CD4-positive, CD25-positive, alpha-beta regulatory T cell (primary cell): ENCODE measurements around the gene ATAD2B. TPM values are rescaled to one million over a fixed set of nuclear protein-coding genes. Genes with fewer than 3 reads are reported as not detected.

Experiments used
- ATAC-seq, 2 donors: fragments of 150-1000 bp; cut with Tn5 transposase; one replicate each; pipeline ENCODE4 v1.10.0; 2021; ENCODE audit warnings: low read depth in 2 of 2, moderate number of reproducible peaks in 2 of 2, moderate library complexity in 1 of 2
- DNase-seq, 3 donors: peaks; one replicate each; pipeline versions ENCODE4 v3.0.0 to v3.0.0-alpha.2; 2012 to 2022; ENCODE audit warnings: mixed read lengths in 1 of 3
- H3K27ac ChIP-seq: one replicate; pipeline ENCODE4 v1.7.0; 2013; ENCODE audit warnings: mild to moderate bottlenecking, low read length; ENCODE audit not compliant: insufficient read depth, poor library complexity, severe bottlenecking
- H3K27me3 ChIP-seq: one replicate; pipeline ENCODE4 v1.7.0; 2013; ENCODE audit warnings: low read length; ENCODE audit not compliant: control insufficient read depth, insufficient read depth
- H3K36me3 ChIP-seq: one replicate; pipeline ENCODE4 v1.7.0; 2013; ENCODE audit warnings: mild to moderate bottlenecking, low read length, moderate library complexity; ENCODE audit not compliant: control insufficient read depth, insufficient read depth
- H3K4me1 ChIP-seq: 2 replicates; pipeline ENCODE4 v1.7.0; 2013; ENCODE audit warnings: mild to moderate bottlenecking, low read length; ENCODE audit not compliant: insufficient read depth, control insufficient read depth, poor library complexity, severe bottlenecking
- H3K4me3 ChIP-seq: one replicate; pipeline ENCODE4 v1.7.0; 2013; ENCODE audit warnings: low read depth, mild to moderate bottlenecking, low read length, moderate library complexity
- H3K9me3 ChIP-seq, 2 experiments: 1 replicate in 1 of 2; 2 replicates in 1 of 2; pipeline ENCODE4 v1.7.0; 2013; ENCODE audit warnings: low read length in 2 of 2, mild to moderate bottlenecking in 1 of 2, moderate library complexity in 1 of 2; ENCODE audit not compliant: control insufficient read depth in 2 of 2
- H3K27ac Mint-ChIP-seq, 3 donors: one replicate each; pipeline ENCODE4 v1.8.0; 2020 to 2022; ENCODE audit warnings: mild to moderate bottlenecking in 3 of 3, mixed read lengths in 3 of 3, moderate library complexity in 2 of 3
- H3K27me3 Mint-ChIP-seq: one replicate; pipeline ENCODE4 v1.8.0; 2022; ENCODE audit warnings: mild to moderate bottlenecking, mixed read lengths
- H3K36me3 Mint-ChIP-seq: one replicate; pipeline ENCODE4 v1.8.0; 2020; ENCODE audit warnings: mixed read lengths
- H3K4me1 Mint-ChIP-seq, 4 donors: one replicate each; pipeline ENCODE4 v1.8.0; 2020 to 2022; ENCODE audit warnings: mixed read lengths in 4 of 4, mild to moderate bottlenecking in 1 of 4
- H3K4me3 Mint-ChIP-seq, 4 donors: one replicate each; pipeline ENCODE4 v1.8.0; 2020 to 2022; ENCODE audit warnings: mild to moderate bottlenecking in 4 of 4, mixed read lengths in 4 of 4, moderate library complexity in 3 of 4
- H3K9me3 Mint-ChIP-seq, 7 donors: one replicate each; pipeline ENCODE4 v1.8.0; 2020 to 2022; ENCODE audit warnings: mixed read lengths in 7 of 7, mild to moderate bottlenecking in 3 of 7, moderate library complexity in 2 of 7
- polyA plus RNA-seq, 4 donors: library from polyadenylated mRNA; unstranded; fragments of 300-500 nt; fragmentation: Illumina TruSeq; gene quantifications; one replicate each; pipeline ENCODE4 v1.2.3, GENCODE V29; 2021
- total RNA-seq: library from RNA; stranded (reverse); gene quantifications from one replicate; pipeline ENCODE4 v1.2.3, GENCODE V29; 2022

The ATAD2B gene
- total and polyA plus RNA-seq, 5 donors from 2014 or later, result 4.0 to 53.2 (median 8.2) TPM

GRCh38 chr2:23703583-23704385, 223.1 kb downstream of the ATAD2B start:
- Mint-ChIP-seq H3K4me1 (no peaks in the 10 kb centered on the region), H3K27me3 (no peaks in the 10 kb centered on the region), H3K27ac (no peak overlapping the region), H3K4me3 (no peak overlapping the region), H3K36me3 (peaks cover 45% of the 10 kb centered on the region), H3K9me3 (no peaks in the 10 kb centered on the region)
- DNase-seq (no peak), ATAC-seq (peak in 1 of 2 donors; percentile 13)
- H3K36me3 ChIP-seq, result peaks cover 2% of the 10 kb centered on the region
- H3K27me3 ChIP-seq, result no peaks in the 10 kb centered on the region
- H3K4me1 ChIP-seq, result no peaks in the 10 kb centered on the region
- no peak overlapping the region for H3K27ac ChIP-seq
- no peaks in the 10 kb centered on the region for H3K9me3 ChIP-seq
- no peak overlapping the region for H3K4me3 ChIP-seq

- no peak for ATAC-seq
Observed at GRCh38 chr2:23703037-23703582, 223.8 kb downstream of the ATAD2B start.

DNA sequence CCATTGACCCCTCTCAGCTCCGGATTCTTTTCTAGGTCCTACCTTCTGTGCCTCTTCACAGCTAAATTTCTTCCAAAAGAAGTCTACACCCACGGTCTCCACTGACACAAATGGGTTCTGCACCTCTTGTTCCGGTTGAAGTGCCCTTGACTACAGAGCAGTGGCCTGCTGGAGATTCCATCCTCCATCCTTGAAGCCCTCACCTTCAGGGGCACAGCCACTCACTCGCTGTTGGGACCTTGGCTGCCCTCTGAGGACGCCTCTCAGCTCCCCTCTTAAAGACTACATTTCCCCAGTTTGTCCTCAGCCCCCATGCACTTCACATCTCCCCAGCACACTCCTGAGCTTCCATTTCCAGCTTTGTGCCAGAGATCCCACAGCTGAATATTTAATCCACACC, 226.3 kb downstream of the ATAD2B start:
- no peak for DNase-seq
- H3K4me1 ChIP-seq, result no peaks in the 10 kb centered on the region
- Mint-ChIP-seq H3K9me3 (no peaks in the 10 kb centered on the region), H3K27me3 (no peaks in the 10 kb centered on the region), H3K4me1 (no peaks in the 10 kb centered on the region), H3K4me3 (no peak overlapping the region), H3K27ac (peak overlapping the region in 2 of 3 donors; percentile 27 to 33), H3K36me3 (peaks cover 22% of the 10 kb centered on the region)
- no peaks in the 10 kb centered on the region for H3K27me3 ChIP-seq
- no peak for ATAC-seq
- H3K27ac ChIP-seq, result no peak overlapping the region
- H3K9me3 ChIP-seq, result no peaks in the 10 kb centered on the region
- no peaks in the 10 kb centered on the region for H3K36me3 ChIP-seq
- no peak overlapping the region for H3K4me3 ChIP-seq

More at GRCh38 chr2:23703037-23703582, 223.8 kb downstream of the ATAD2B start:
- peaks cover 2% of the 10 kb centered on the region for H3K36me3 ChIP-seq
- Mint-ChIP-seq H3K36me3 (peaks cover 42% of the 10 kb centered on the region), H3K4me1 (no peaks in the 10 kb centered on the region), H3K27me3 (no peaks in the 10 kb centered on the region), H3K27ac (no peak overlapping the region), H3K4me3 (no peak overlapping the region), H3K9me3 (no peaks in the 10 kb centered on the region)
- no peaks in the 10 kb centered on the region for H3K4me1 ChIP-seq
- no peak overlapping the region for H3K27ac ChIP-seq
- H3K9me3 ChIP-seq, result no peaks in the 10 kb centered on the region
- no peak for DNase-seq
- no peak overlapping the region for H3K4me3 ChIP-seq
- no peaks in the 10 kb centered on the region for H3K27me3 ChIP-seq

GRCh38 chr2:23699580-23699925, 227.4 kb downstream of the ATAD2B start:
- peaks cover 19% of the 10 kb centered on the region for H3K36me3 Mint-ChIP-seq
- Histone ChIP-seq H3K4me1 (no peaks in the 10 kb centered on the region), H3K27ac (no peak overlapping the region), H3K36me3 (no peaks in the 10 kb centered on the region), H3K27me3 (no peaks in the 10 kb centered on the region), H3K4me3 (no peak overlapping the region), H3K9me3 (no peaks in the 10 kb centered on the region)
- H3K4me3 Mint-ChIP-seq, result no peak overlapping the region
- H3K9me3 Mint-ChIP-seq, result no peaks in the 10 kb centered on the region
- H3K27ac Mint-ChIP-seq, result no peak overlapping the region
- ATAC-seq, result no peak
- DNase-seq, result no peak
- H3K4me1 Mint-ChIP-seq, result no peaks in the 10 kb centered on the region
- no peaks in the 10 kb centered on the region for H3K27me3 Mint-ChIP-seq

GRCh38 chr2:23698721-23699579, 228.0 kb downstream of the ATAD2B start:
- Histone ChIP-seq H3K4me3 (no peak overlapping the region), H3K36me3 (no peaks in the 10 kb centered on the region), H3K27ac (no peak overlapping the region), H3K27me3 (no peaks in the 10 kb centered on the region), H3K4me1 (no peaks in the 10 kb centered on the region), H3K9me3 (no peaks in the 10 kb centered on the region)
- H3K27ac Mint-ChIP-seq, result no peak overlapping the region
- no peaks in the 10 kb centered on the region for H3K27me3 Mint-ChIP-seq
- H3K4me1 Mint-ChIP-seq, result peaks cover 0 to 3% (median 0%) of the 10 kb centered on the region in 4 donors
- H3K36me3 Mint-ChIP-seq, result peaks cover 19% of the 10 kb centered on the region
- no peaks in the 10 kb centered on the region for H3K9me3 Mint-ChIP-seq
- no peak for ATAC-seq
- H3K4me3 Mint-ChIP-seq, result no peak overlapping the region
- no peak for DNase-seq

Other genes with a start within 250 kb of the ATAD2B start
- gene UBXN2A, start 13.3 kb upstream of the ATAD2B start, total RNA-seq, result 15.0 TPM
- 1 to 10 TPM; 7.7 to 9.8 (median 8.6) TPM for gene UBXN2A, start 13.3 kb upstream of the ATAD2B start, polyA plus RNA-seq
- gene MFSD2B, start 83.0 kb upstream of the ATAD2B start, total RNA-seq, result 0.39 TPM
- not detected for gene MFSD2B, start 83.0 kb upstream of the ATAD2B start, polyA plus RNA-seq
- gene WDCP, start 120.3 kb upstream of the ATAD2B start, total RNA-seq, result 6.3 TPM
- gene WDCP, start 120.3 kb upstream of the ATAD2B start, polyA plus RNA-seq, result 10 to 100 TPM in 1 of 4 donors, 1 to 10 TPM in 3; 3.4 to 11.0 (median 4.9) TPM
- 1.1 TPM for gene FKBP1B, start 122.6 kb upstream of the ATAD2B start, total RNA-seq
- 1 to 10 TPM; 1.1 to 3.0 (median 1.6) TPM for gene FKBP1B, start 122.6 kb upstream of the ATAD2B start, polyA plus RNA-seq
- gene SF3B6, start 149.2 kb upstream of the ATAD2B start, total RNA-seq, result 62.3 TPM
- 100 to 1,000 TPM; 200 to 255 (median 224) TPM for gene SF3B6, start 149.2 kb upstream of the ATAD2B start, polyA plus RNA-seq
- gene TP53I3, start 157.7 kb upstream of the ATAD2B start, total RNA-seq, result 1.5 TPM
- 1 to 10 TPM in 1 of 4 donors, under 1 TPM in 2, not detected in 1; 0.25 to 1.4 (median 0.69) TPM for gene TP53I3, start 157.7 kb upstream of the ATAD2B start, polyA plus RNA-seq
- gene PFN4, start 196.2 kb upstream of the ATAD2B start, total RNA-seq, result not detected
- gene PFN4, start 196.2 kb upstream of the ATAD2B start, polyA plus RNA-seq, result not detected
- 11.6 TPM for gene FAM228B, start 196.3 kb upstream of the ATAD2B start, total RNA-seq
- 1 to 10 TPM; 3.5 to 4.8 (median 4.1) TPM for gene FAM228B, start 196.3 kb upstream of the ATAD2B start, polyA plus RNA-seq
- gene FAM228A, start 247.9 kb upstream of the ATAD2B start, total RNA-seq, result not detected
- gene FAM228A, start 247.9 kb upstream of the ATAD2B start, polyA plus RNA-seq, result not detected